T-helper 2 cell treated with Interferon-gamma antibody and Interleukin-4, amounts not matched to agents 5 μg/mL and 100 μg/mL, for 36 hours (primary cell): ENCODE measurements around the gene CACNA1H.

Experiments
- DNase-seq: peaks from one replicate; pipeline ENCODE4 v3.0.0; 2021; ENCODE audit warnings: low spot score
- H3K27ac Mint-ChIP-seq: one replicate; pipeline ENCODE4 v1.8.0; 2021; ENCODE audit warnings: mild to moderate bottlenecking, mixed read lengths
- H3K27me3 Mint-ChIP-seq: one replicate; pipeline ENCODE4 v1.8.0; 2021; ENCODE audit warnings: low read depth, mixed read lengths
- H3K36me3 Mint-ChIP-seq: one replicate; pipeline ENCODE4 v1.8.0; 2021; ENCODE audit warnings: low read depth, mixed read lengths
- H3K4me1 Mint-ChIP-seq: one replicate; pipeline ENCODE4 v1.8.0; 2021; ENCODE audit warnings: low read depth, mixed read lengths
- H3K4me3 Mint-ChIP-seq: one replicate; pipeline ENCODE4 v1.8.0; 2022; ENCODE audit warnings: mild to moderate bottlenecking, moderate library complexity, mixed read lengths
- H3K9me3 Mint-ChIP-seq: one replicate; pipeline ENCODE4 v1.8.0; 2021; ENCODE audit warnings: mixed read lengths

CACNA1H gene

DNA sequence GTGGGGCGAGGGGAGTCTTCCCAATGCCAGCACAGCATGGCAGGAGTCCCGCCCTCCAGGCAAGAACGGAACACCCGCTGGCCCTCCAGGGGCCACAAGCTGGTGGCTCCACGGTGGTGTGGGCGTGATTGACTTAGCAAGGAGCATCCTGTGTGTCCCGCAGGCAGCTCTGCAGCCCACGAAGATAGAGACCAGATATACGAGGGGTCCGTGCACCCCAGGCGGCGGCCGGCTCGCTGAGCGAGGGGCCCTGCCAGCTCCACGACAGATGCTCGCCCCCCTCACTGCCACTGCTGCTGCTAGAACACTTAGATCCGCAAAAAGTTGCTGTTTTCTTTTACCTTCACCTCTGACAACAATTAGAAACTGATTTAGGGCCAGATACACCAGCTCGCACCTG lies 10.0 kb upstream of the CACNA1H start:
- Mint-ChIP-seq H3K4me1 (no peaks in the 10 kb centered on the region), H3K4me3 (no peak overlapping the region)

DNA sequence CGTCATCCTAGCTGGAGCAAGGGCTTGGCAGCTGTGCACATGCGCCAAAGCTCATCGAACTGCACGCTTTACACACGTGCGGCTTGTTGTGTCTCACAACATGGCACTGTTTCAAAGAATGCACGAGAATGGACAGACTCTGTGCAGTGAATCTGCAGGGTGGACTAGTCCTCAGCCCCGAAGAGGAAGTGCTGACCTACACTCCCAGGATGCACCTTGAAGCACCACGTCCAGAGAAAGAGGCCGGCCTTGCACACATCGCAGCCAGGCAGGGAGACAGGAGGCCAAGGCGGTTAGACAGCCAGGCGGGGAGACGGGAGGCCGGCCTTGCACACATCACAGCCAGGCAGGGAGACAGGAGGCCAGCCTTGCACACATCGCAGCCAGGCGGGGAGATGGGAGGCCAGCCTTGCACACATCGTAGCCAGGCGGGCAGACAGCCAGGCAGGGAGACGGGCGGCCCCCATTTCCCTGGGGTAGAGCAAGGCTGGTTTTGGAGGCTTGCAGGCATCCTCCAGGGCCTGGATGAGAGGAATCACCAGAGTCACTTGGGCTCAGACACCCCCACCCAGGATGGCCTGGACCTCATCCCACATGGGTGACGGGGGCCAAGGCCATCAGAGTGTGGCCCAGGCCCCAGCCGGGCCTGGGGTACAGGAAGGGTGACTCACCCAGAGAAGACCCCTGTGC lies 9.0 kb upstream of the CACNA1H start:
- no peak overlapping the region for H3K4me3 Mint-ChIP-seq
- H3K4me1 Mint-ChIP-seq: no peaks in the 10 kb centered on the region
- H3K9me3 Mint-ChIP-seq: peaks cover 3% of the 10 kb centered on the region
- DNase-seq: no peak
- no peak overlapping the region for H3K27ac Mint-ChIP-seq
- H3K36me3 Mint-ChIP-seq: no peaks in the 10 kb centered on the region
- H3K27me3 Mint-ChIP-seq: no peaks in the 10 kb centered on the region

More for the DNA sequence above, 10.0 kb upstream of the CACNA1H start:
- no peak for DNase-seq
- no peak overlapping the region for H3K27ac Mint-ChIP-seq
- no peaks in the 10 kb centered on the region for H3K36me3 Mint-ChIP-seq
- peaks cover 3% of the 10 kb centered on the region for H3K9me3 Mint-ChIP-seq
- H3K27me3 Mint-ChIP-seq: no peaks in the 10 kb centered on the region

DNA sequence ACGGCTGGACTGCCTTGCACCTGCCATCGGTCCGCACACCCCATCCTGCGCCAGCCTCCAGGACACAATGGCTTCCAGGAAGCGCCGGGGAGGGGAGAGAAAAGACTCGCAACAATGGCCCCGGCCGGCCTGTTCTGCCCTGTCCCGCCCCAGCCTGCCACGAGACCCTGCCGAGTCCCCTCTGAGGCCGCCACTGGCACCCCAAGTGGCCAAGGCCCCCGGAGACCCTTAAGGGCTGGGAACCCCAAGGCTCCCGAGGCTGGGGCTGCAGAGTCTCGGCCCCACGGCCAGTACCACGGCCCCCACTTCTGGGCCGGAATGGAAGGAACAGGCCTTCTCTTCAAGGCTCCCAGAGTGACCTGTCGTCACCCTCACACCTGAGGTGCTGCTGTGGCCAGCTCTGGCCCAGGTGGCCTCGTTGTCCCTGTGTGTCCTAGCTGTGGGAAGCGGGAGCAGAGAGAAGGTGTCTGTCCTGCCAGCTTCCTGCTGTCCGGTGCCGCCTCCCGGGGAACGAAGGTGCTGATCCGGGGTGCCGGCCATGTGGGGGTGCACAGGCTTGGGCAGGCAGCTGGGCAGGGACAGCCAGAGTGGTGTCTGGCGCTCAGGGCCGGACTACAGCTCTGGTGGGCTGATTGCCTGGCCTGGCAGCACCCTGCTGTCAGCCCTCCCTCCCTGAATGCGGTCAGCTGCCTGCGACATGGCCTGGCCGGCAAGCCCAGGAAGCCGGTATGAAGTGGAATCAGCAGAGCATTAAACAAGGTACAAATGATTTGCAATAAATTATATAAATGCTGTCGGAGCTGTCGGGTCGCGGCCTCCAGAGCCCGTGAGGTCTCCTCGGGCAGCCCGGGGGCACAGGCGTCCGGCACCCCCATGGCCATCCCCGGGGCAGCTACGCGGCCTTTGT lies 8.2 kb upstream of the CACNA1H start:
- DNase-seq: no peak
- Mint-ChIP-seq H3K27me3 (no peaks in the 10 kb centered on the region), H3K27ac (no peak overlapping the region), H3K4me1 (no peaks in the 10 kb centered on the region), H3K4me3 (no peak overlapping the region), H3K36me3 (no peaks in the 10 kb centered on the region), H3K9me3 (peaks cover 3% of the 10 kb centered on the region)

DNA sequence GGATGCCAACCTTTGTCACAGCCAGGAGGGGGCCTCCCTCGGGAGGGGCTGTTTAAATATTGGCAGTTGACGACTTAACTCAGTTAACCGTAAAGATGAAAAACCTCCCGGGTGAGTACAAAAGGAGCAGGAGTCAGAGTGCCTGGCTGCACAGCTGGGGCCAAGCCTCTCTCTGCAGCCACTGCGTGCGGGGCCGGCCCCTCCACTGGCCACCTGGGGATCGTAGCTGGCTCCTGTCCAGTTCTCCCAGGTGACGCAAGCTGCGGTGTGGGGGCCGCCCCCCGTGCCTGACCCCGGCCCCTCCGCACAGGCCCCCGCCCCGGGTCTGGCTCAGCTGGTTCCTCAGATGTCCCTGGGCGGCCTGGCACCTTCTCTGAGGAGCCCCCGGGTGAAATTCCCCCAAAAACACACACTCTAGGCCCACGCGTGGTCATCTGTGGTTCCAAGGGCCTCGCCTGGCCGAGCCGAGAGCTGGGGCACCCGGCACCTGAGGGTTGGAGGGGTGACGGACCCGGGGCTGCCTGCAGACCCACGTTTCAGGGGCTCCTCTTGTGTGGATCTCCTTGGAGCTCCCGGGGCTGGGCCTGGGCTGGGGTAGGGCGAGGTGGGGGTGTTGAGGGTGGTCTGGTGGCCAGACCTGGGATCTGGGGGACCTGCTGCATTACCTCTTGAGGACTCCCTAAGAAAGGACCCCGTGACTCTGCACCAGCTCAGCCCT lies 7.4 kb upstream of the CACNA1H start:
- DNase-seq: no peak
- no peaks in the 10 kb centered on the region for H3K4me1 Mint-ChIP-seq
- no peak overlapping the region for H3K27ac Mint-ChIP-seq
- peaks cover 3% of the 10 kb centered on the region for H3K9me3 Mint-ChIP-seq
- H3K27me3 Mint-ChIP-seq: no peaks in the 10 kb centered on the region
- no peak overlapping the region for H3K4me3 Mint-ChIP-seq
- no peaks in the 10 kb centered on the region for H3K36me3 Mint-ChIP-seq

DNA sequence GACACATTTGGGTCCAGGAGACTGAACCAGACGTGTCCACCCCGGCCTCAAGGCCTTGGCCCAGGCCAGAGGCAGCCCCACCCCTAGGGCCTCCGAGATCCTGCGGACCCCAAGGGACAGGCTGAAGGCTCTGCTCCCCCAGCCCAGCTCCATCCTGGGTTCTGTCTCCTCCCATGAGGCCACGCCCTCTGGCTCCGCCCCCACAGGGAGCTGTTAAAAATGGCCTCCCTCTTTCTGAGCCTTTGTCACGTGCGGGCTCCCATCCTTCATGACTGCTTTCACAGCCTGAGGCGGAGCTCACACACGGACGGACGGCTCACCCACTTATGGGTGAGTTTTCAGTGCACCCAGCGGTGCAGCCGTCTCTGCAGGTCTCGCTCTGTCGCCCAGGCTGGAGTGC lies 6.5 kb upstream of the CACNA1H start:
- DNase-seq: no peak
- H3K4me1 Mint-ChIP-seq: no peaks in the 10 kb centered on the region

DNA sequence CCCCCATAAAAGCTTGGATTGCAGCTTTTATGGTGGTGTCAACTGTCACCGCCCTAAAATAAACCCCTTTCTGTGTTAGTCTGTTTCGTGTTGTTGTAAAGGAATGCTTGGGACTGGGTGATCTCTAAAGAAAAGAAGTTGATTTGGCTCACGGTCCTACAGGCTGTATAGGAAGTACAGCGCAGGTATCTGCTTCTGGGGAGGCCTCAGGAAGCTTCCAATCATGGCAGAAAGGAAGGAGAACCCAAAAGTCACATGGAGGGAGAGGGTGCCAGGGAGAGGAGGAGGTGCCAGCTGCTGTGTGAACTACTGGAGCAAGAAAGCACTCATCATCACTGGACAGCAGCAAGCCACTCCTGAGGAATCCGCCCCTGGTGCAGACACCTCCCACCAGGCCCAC lies 5.9 kb upstream of the CACNA1H start:
- Mint-ChIP-seq H3K27ac (no peak overlapping the region), H3K9me3 (peaks cover 3% of the 10 kb centered on the region), H3K4me1 (no peaks in the 10 kb centered on the region), H3K36me3 (no peaks in the 10 kb centered on the region), H3K4me3 (no peak overlapping the region), H3K27me3 (peaks cover 6% of the 10 kb centered on the region)
- DNase-seq: no peak

More for the DNA sequence above, 6.5 kb upstream of the CACNA1H start:
- no peak overlapping the region for H3K27ac Mint-ChIP-seq
- H3K27me3 Mint-ChIP-seq: peaks cover 4% of the 10 kb centered on the region
- no peak overlapping the region for H3K4me3 Mint-ChIP-seq
- no peaks in the 10 kb centered on the region for H3K36me3 Mint-ChIP-seq
- peaks cover 3% of the 10 kb centered on the region for H3K9me3 Mint-ChIP-seq

DNA sequence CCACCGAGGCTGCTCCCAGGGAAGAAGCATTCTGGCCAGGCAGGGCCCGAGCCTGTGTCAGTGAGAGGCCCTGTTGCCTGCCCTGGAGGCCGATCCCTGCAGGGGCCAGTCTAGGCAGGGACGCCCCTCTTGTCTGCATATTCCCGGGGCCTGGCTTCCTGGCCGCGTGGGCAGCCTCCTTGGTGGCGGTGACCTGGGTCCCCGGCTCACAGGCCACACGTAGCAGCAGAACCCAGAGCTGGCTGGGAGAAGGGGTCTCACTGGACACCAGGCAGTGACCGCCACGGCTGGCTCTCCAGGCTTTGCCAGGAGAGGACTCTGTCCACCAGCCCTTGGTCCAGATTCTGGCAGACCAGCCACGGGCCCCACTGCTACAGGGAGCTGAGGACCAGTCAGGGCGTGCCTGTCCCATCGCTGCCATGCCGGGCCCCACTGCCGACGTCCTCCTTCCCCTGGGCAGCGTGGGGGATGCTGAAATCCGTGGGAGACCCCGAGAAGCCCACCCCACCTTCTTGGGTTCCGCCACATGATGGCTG lies 3.7 kb upstream of the CACNA1H start:
- DNase-seq: no peak
- H3K4me3 Mint-ChIP-seq: no peak overlapping the region
- peaks cover 3% of the 10 kb centered on the region for H3K9me3 Mint-ChIP-seq
- H3K27ac Mint-ChIP-seq: no peak overlapping the region
- H3K27me3 Mint-ChIP-seq: peaks cover 6% of the 10 kb centered on the region
- H3K36me3 Mint-ChIP-seq: no peaks in the 10 kb centered on the region
- no peaks in the 10 kb centered on the region for H3K4me1 Mint-ChIP-seq

DNA sequence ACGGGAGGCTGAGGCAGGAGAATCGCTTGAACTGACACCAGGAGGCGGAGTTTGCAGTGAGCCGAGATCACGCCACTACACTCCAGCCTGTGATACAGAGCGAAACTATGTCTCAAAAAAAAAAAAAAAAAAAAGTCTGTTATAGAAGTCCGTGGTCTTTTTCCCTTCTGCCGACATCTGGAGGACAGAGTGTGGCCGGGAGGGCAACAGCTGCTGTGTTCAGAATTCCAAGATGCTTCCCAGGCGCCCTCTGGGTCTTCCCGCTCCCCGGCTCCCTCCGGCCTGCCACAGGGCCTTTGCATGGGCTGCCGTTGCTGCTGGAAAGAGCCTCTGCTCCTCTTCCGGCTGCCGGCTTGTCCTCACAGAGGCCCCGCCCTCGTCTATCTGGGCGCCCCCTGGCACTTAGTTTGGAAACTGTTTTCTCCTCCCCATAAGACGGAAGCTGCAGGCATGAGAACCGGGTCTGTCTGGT lies 2.4 kb upstream of the CACNA1H start:
- Mint-ChIP-seq H3K27ac (no peak overlapping the region), H3K4me1 (no peaks in the 10 kb centered on the region), H3K4me3 (no peak overlapping the region), H3K36me3 (no peaks in the 10 kb centered on the region), H3K9me3 (peaks cover 3% of the 10 kb centered on the region), H3K27me3 (peaks cover 13% of the 10 kb centered on the region)
- no peak for DNase-seq

DNA sequence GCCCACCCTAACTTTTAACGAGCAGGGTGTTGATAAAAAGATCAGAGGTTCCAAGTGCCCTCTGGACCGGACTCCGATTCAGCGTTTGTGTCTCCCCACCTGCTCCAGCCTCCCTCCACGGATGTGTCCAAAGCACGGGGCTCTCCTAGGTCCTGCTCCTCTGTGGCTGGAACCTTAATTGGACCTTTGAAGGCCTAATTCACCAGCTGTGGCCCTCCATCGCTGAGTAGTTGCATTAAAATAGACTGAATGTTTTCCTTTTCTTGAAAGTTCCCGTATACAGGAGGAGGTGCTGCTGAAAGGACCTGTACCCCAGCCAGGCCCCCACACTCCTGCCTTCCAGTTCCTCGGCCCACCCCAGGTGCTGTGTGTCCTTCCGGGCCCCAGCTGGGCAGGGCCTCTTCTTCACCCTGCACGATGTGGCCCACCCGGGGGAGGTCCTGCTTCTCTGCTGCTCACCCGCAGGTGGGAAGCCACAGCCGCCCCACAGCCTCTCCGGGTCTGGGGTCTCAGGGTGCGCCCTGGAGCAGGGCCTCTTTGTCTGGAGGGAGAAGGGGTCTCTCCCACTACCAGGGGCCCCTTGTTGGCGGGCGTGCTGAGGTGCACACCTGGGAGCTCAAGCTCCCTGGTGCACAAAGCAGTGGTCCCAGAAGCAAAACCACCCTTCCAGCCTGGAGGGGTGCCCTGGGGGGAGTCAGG lies 1.3 kb upstream of the CACNA1H start:
- Mint-ChIP-seq H3K9me3 (peaks cover 3% of the 10 kb centered on the region), H3K27me3 (peaks cover 16% of the 10 kb centered on the region), H3K27ac (no peak overlapping the region), H3K4me3 (no peak overlapping the region), H3K36me3 (no peaks in the 10 kb centered on the region), H3K4me1 (no peaks in the 10 kb centered on the region)
- no peak for DNase-seq

DNA sequence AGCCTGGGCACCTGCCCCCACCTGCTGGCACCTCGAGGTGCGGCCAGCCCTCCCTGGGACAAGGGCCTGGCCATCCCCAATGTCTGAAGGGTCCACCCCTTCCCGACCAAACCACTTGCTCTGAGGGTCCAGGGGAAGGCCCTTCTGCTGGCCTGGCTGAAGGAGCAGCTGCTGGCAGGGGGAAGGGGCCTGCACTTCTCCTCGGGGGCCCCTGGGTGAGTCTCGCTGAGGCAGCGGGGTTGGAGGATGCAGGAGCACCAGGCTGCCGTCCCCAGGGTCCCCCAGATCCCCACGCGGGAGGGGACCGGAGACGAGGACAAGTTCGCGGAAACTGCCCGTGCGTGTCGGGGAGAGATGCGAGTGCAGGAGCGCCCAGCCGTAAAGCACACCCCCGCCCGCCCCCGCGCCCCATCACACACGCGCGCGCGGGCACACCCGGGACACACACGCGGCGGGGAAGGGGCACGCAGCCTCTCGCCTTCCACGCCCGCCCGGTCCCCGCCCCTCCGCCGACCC lies 725 bp upstream of the CACNA1H start:
- Mint-ChIP-seq H3K4me3 (peak overlapping the region; percentile 48), H3K4me1 (no peaks in the 10 kb centered on the region), H3K27ac (no peak overlapping the region), H3K27me3 (peaks cover 16% of the 10 kb centered on the region), H3K9me3 (no peaks in the 10 kb centered on the region), H3K36me3 (no peaks in the 10 kb centered on the region)
- DNase-seq: peak; percentile 18

DNA sequence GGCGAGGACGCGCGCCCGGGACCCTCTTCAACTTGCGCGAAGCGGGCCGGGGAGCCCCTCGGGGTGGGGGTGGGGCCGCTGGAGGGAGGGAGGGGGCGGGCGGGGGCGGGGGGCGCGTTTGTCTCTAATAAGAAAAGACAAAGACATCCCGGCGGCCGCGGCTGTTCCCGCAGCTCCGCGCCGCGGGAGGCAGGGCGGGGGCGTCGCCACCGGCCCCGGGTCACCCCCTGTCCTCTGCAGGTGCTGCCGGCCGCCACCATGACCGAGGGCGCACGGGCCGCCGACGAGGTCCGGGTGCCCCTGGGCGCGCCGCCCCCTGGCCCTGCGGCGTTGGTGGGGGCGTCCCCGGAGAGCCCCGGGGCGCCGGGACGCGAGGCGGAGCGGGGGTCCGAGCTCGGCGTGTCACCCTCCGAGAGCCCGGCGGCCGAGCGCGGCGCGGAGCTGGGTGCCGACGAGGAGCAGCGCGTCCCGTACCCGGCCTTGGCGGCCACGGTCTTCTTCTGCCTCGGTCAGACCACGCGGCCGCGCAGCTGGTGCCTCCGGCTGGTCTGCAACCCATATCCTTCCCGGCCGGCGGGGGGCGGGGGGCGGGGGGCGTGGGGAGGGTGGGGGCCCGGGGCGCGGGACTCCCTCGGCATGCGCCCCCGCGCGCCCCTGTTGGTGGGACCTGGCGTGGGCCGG lies 714 bp downstream of the CACNA1H start:
- no peak overlapping the region for H3K4me3 Mint-ChIP-seq
- no peak overlapping the region for H3K27ac Mint-ChIP-seq
- H3K4me1 Mint-ChIP-seq: no peaks in the 10 kb centered on the region
- no peaks in the 10 kb centered on the region for H3K9me3 Mint-ChIP-seq
- H3K27me3 Mint-ChIP-seq: peaks cover 16% of the 10 kb centered on the region
- no peaks in the 10 kb centered on the region for H3K36me3 Mint-ChIP-seq
- no peak for DNase-seq

DNA sequence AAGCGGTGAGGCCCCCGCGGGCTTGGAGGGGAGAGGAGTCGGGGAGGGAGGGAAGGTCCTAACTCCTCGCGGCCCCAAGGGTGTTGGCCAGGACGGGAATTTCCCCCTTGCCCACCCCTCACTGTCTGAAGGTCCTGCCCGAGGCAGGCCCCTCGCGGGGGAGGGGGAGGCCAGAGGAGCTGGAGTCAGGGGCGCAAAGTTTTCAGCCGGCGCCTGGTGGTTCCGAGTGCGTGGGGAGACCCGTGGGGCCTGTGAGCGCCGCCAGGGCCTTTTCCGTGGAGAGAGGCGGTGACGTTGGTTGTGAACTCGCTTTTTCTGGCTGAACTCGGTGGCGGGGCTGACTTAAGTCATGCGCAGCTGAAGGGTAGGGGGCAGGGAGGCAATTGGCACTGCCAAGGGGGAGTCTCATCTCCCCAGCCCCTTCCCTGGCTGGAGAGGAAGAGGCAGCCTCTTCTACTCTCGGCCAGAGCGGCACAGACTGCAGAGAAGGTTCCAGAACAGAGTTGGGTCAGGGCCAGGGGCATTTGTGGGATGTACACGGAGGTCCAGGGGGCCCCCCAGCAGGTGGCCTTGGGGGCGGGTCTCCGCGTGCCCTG lies 1.5 kb downstream of the CACNA1H start:
- Mint-ChIP-seq H3K36me3 (no peaks in the 10 kb centered on the region), H3K4me1 (no peaks in the 10 kb centered on the region), H3K27me3 (peaks cover 16% of the 10 kb centered on the region), H3K4me3 (no peak overlapping the region), H3K27ac (no peak overlapping the region), H3K9me3 (no peaks in the 10 kb centered on the region)
- DNase-seq: no peak
